ENCODE results near the gene ALDH6A1.

The ALDH6A1 gene

GRCh38 chr14:74048281-74048680, 36.0 kb downstream of the ALDH6A1 start:
- no peak for DNase-seq

GRCh38 chr14:74045522-74045921, 38.7 kb downstream of the ALDH6A1 start:
- no peak for DNase-seq

- no peak for DNase-seq
Observed at GRCh38 chr14:74042296-74042695, 42.0 kb downstream of the ALDH6A1 start.

- DNase-seq, result peak; percentile 32
Observed at GRCh38 chr14:74038020-74038859, 46.0 kb downstream of the ALDH6A1 start.

GRCh38 chr14:74035556-74035955, 48.7 kb downstream of the ALDH6A1 start:
- no peak for DNase-seq

GRCh38 chr14:74034572-74034971, 49.7 kb downstream of the ALDH6A1 start:
- DNase-seq, result no peak

GRCh38 chr14:74029136-74029535, 55.1 kb downstream of the ALDH6A1 start:
- no peak for DNase-seq

- DNase-seq, result no peak
Observed at GRCh38 chr14:74022346-74022745, 61.9 kb downstream of the ALDH6A1 start.

- no peak for DNase-seq
Observed at GRCh38 chr14:74019408-74020137, 64.7 kb downstream of the ALDH6A1 start.

- DNase-seq, result peak; percentile 38
Observed at GRCh38 chr14:74018586-74019407, 65.5 kb downstream of the ALDH6A1 start, which contains the start of the genes BBOF1 and ENTPD5. TSS of gene BBOF1 (plus strand) at chr14:74019349. CDS start at chr14:74019479, 130 bp downstream. TSS of gene ENTPD5 (minus strand) at chr14:74019288. CDS start at chr14:73988102, 31,186 bp downstream.

GRCh38 chr14:74018174-74018585, 66.1 kb downstream of the ALDH6A1 start:
- peak; percentile 23 for DNase-seq

- DNase-seq, result no peak
Observed at GRCh38 chr14:74015963-74016362, 68.3 kb downstream of the ALDH6A1 start.

GRCh38 chr14:74015176-74015575, 69.1 kb downstream of the ALDH6A1 start:
- no peak for DNase-seq

- DNase-seq, result no peak
Observed at GRCh38 chr14:74014299-74014698, 70.0 kb downstream of the ALDH6A1 start.

GRCh38 chr14:74008843-74009499, 75.3 kb downstream of the ALDH6A1 start:
- no peak for DNase-seq
